NT2/D1 (cell line): ENCODE data around the gene PRKD2.

ENCODE experiments used
- SUZ12 ChIP-seq: IDR thresholded peaks from 2 replicates; pipeline ENCODE4 v1.6.1; 2011; ENCODE audit not compliant: insufficient read length, insufficient read depth; ENCODE audit errors: extremely low read depth
- YY1 ChIP-seq: IDR thresholded peaks from 2 replicates; pipeline ENCODE4 v1.6.1; 2011; ENCODE audit not compliant: insufficient read length, insufficient read depth
- ZNF274 ChIP-seq: IDR thresholded peaks from 2 replicates; pipeline ENCODE4 v1.6.1; 2011; ENCODE audit warnings: mild to moderate bottlenecking, low read depth, low read length

DNA sequence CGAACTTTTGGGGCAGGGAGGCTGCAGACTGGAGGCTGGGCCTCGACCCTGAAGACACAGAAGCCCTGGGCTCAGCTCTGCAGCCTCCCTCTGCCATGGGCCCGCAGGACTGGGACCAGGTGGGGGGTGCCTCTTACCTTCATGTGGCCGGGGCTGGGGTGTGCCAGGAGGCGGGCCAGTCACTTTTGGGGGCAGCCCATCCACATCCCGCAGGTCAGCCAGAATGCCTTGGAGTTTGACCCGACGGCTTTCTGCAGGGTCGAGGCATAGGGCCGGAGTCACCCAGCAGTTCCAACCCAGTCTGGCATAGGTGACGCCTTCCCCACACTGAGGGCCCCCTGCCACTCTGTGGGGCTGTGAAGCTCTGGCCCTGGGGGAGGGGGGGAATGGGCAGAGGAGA, 10.8 kb upstream of the PRKD2 start:
- TF ChIP-seq YY1 (no peak), SUZ12 (no peak), ZNF274 (no peak)
